ENCODE measurements around the gene RGMB. TPM values are rescaled to one million over a fixed set of nuclear protein-coding genes. Genes with fewer than 3 reads are reported as not detected.

RGMB gene
- total RNA-seq, 5 donors from 2014 or later (not counting 1 experiment from before 2014, with no cell fraction given), result 14.6 to 22.8 (median 16.8) TPM

DNA sequence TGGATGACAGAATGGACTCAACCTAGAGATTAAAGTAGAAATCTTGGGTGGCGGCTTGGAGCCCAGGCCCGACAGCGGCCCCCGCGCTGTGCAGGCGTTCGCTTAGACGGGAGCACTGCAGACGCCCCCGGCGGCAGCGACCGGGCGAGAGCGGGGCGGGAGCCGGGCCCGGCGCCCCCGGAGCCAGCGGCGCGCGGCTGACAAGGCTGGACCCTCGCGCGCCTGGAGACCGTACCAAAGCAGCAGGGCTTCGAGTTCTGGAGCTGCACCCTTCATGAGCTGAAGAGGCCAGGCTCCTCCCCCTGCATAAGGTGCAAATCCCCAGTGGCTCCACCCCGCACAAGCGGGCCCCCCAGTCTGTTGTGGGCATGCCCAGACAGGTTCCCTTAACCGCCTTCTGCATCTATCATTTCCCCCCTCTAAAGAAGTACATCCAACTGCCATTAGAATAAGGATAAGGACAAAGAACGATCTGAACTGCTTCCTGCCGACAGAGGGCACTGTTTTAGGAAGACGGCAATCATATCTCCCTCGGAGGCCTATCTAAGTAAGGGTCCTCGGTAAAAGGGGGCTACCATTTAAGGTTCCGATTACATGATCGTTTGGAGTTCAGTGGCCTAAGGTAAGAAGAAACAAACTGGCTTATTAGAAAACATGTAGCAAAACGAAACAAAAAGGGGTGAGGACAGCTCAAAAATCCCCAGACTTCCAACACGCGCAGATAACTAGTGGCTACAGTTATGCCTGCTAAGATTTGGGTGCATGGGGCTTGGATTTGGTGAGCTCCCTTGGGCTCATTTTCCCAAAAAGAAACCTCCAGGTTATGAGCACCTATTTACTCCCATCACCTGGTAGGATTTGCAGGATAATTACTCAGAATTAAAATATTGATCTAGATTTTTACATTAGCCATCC is 66.3 kb downstream of the RGMB start:
- Mint-ChIP-seq H3K36me3 (peaks cover 11% of the 10 kb centered on the region), H3K9me3 (peaks cover 0 to 4% (median 0%) of the 10 kb centered on the region in 3 donors), H3K4me1 (peaks cover 2 to 4% (median 4%) of the 10 kb centered on the region in 3 donors), H3K27ac (no peak overlapping the region), H3K4me3 (peak overlapping the region in 2 of 3 donors; percentile 8 to 22), H3K27me3 (no peaks in the 10 kb centered on the region)
- no peaks in the 10 kb centered on the region for H3K27me3 ChIP-seq (replicated peaks in 1 of 2; ENCODE audit: control insufficient read depth in 2 of 2, extremely low read depth in 1 of 2, insufficient read depth in 2 of 2, low read length in 1 of 2)
- no peak overlapping the region for H3K27ac ChIP-seq (ENCODE audit: low read length)
- no peaks in the 10 kb centered on the region for H3K9me3 ChIP-seq
- CTCF ChIA-PET, result interaction anchor here in 1 of 2 donors (1.7 kb wide), 1 partner anchor 1608 kb away, joined by 7 read pairs; no protein-coding TSS in a partner anchor
- no peaks in the 10 kb centered on the region for H3K4me1 ChIP-seq (ENCODE audit: control insufficient read depth in 1 of 2, extremely low read depth in 1 of 2, insufficient read depth in 2 of 2, low read length in 2 of 2)
- H3K36me3 ChIP-seq (ENCODE audit: control insufficient read depth in 2 of 2, extremely low read depth in 1 of 2, insufficient read depth in 1 of 2, low read length in 1 of 2), result no peaks in the 10 kb centered on the region
- POLR2A ChIA-PET, result interaction anchor here (0.5 to 0.7 kb wide), 3 partner anchors 15 to 1775 kb away, joined by 5 to 10 read pairs (median 7); no protein-coding TSS in a partner anchor
- WGBS (ENCODE audit: insufficient coverage), result 67% methylated on average over 34 of the region's 42 CpGs
- DNase-seq (peak in 1 of 35 experiments; percentile 26), ATAC-seq (replicated peaks in 1 of 4) (peak in 1 of 4 experiments; percentile 37)
- H3K4me3 ChIP-seq (ENCODE audit: control insufficient read depth in 1 of 2, extremely low read depth in 1 of 2, low read length in 1 of 2), result no peak overlapping the region

DNA sequence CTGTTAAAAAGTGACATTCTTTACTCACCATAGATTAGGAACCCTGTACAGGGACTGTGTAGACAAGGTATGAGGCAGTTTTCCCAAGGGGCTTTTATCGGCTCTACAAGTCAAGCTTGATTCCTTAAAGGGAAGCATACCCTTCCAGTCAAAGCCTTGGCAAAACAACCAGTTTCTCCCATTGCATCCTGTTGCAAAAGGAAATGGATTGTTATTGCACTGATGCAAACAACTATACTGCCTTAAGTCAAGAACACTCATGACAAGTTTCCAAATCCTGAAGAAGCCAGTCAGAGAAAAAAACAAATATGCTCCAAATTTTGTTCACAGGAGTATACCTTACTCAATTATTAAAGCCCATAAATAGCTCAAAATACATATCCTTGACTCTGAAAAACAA is 67.5 kb downstream of the RGMB start:
- Histone ChIP-seq H3K27me3 (replicated peaks in 1 of 2; ENCODE audit: control insufficient read depth in 2 of 2, extremely low read depth in 1 of 2, insufficient read depth in 2 of 2, low read length in 1 of 2) (no peaks in the 10 kb centered on the region), H3K27ac (ENCODE audit: low read length) (no peak overlapping the region), H3K36me3 (ENCODE audit: control insufficient read depth in 2 of 2, extremely low read depth in 1 of 2, insufficient read depth in 1 of 2, low read length in 1 of 2) (no peaks in the 10 kb centered on the region), H3K9me3 (no peaks in the 10 kb centered on the region), H3K4me3 (ENCODE audit: control insufficient read depth in 1 of 2, extremely low read depth in 1 of 2, low read length in 1 of 2) (no peak overlapping the region), H3K4me1 (ENCODE audit: control insufficient read depth in 1 of 2, extremely low read depth in 1 of 2, insufficient read depth in 2 of 2, low read length in 2 of 2) (no peaks in the 10 kb centered on the region)
- ChIA-PET POLR2A (no interaction called here), CTCF (no interaction called here)
- ATAC-seq (replicated peaks in 1 of 4), result no peak
- Mint-ChIP-seq H3K9me3 (peaks cover 0 to 4% (median 0%) of the 10 kb centered on the region in 3 donors), H3K36me3 (peaks cover 11% of the 10 kb centered on the region), H3K4me1 (peaks cover 2 to 4% (median 4%) of the 10 kb centered on the region in 3 donors), H3K4me3 (no peak overlapping the region), H3K27me3 (no peaks in the 10 kb centered on the region), H3K27ac (no peak overlapping the region)
- no CpG with 5 or more reads among the region's 1 CpG for WGBS (ENCODE audit: insufficient coverage)
- DNase-seq, result no peak

- Histone ChIP-seq H3K27ac (ENCODE audit: low read length) (no peak overlapping the region), H3K4me1 (ENCODE audit: control insufficient read depth in 1 of 2, extremely low read depth in 1 of 2, insufficient read depth in 2 of 2, low read length in 2 of 2) (no peaks in the 10 kb centered on the region), H3K4me3 (ENCODE audit: control insufficient read depth in 1 of 2, extremely low read depth in 1 of 2, low read length in 1 of 2) (no peak overlapping the region), H3K27me3 (replicated peaks in 1 of 2; ENCODE audit: control insufficient read depth in 2 of 2, extremely low read depth in 1 of 2, insufficient read depth in 2 of 2, low read length in 1 of 2) (no peaks in the 10 kb centered on the region), H3K9me3 (no peaks in the 10 kb centered on the region), H3K36me3 (ENCODE audit: control insufficient read depth in 2 of 2, extremely low read depth in 1 of 2, insufficient read depth in 1 of 2, low read length in 1 of 2) (no peaks in the 10 kb centered on the region)
- H3K4me3 Mint-ChIP-seq, result no peak overlapping the region
- H3K27me3 Mint-ChIP-seq, result no peaks in the 10 kb centered on the region
- ATAC-seq (replicated peaks in 1 of 4) (no peak), DNase-seq (no peak)
- no peaks in the 10 kb centered on the region for H3K36me3 Mint-ChIP-seq
- peaks cover 0 to 4% (median 0%) of the 10 kb centered on the region in 3 donors for H3K9me3 Mint-ChIP-seq
- 40% methylated on average over 1 of the region's 3 CpGs for WGBS (ENCODE audit: insufficient coverage)
- CTCF ChIA-PET, result no interaction called here
- peaks cover 2 to 4% (median 4%) of the 10 kb centered on the region in 3 donors for H3K4me1 Mint-ChIP-seq
- no peak overlapping the region for H3K27ac Mint-ChIP-seq
- POLR2A ChIA-PET, result interaction anchor here in 1 of 2 donors (1.1 kb wide), 1 partner anchor 24 kb away, joined by 3 read pairs; no protein-coding TSS in a partner anchor
These were observed 70.0 kb downstream of the RGMB start for GRCh38 chr5:98843481-98843880.

- no peak for ATAC-seq (replicated peaks in 1 of 4)
- WGBS (ENCODE audit: insufficient coverage), result 92% methylated on average over 3 of the region's 6 CpGs
- H3K4me1 Mint-ChIP-seq, result peaks cover under 1 to 2% (median under 1%) of the 10 kb centered on the region in 3 donors
- no peak overlapping the region for H3K4me3 Mint-ChIP-seq
- no peaks in the 10 kb centered on the region for H3K36me3 ChIP-seq (ENCODE audit: control insufficient read depth in 2 of 2, extremely low read depth in 1 of 2, insufficient read depth in 1 of 2, low read length in 1 of 2)
- no peak for DNase-seq
- no peaks in the 10 kb centered on the region for H3K9me3 ChIP-seq
- no peaks in the 10 kb centered on the region for H3K36me3 Mint-ChIP-seq
- no peak overlapping the region for H3K27ac ChIP-seq (ENCODE audit: low read length)
- ChIA-PET POLR2A (interaction anchor here in 1 of 2 donors (0.7 kb wide), 1 partner anchor 219 kb away, joined by 3 read pairs; no protein-coding TSS in a partner anchor), CTCF (no interaction called here)
- no peaks in the 10 kb centered on the region for H3K4me1 ChIP-seq (ENCODE audit: control insufficient read depth in 1 of 2, extremely low read depth in 1 of 2, insufficient read depth in 2 of 2, low read length in 2 of 2)
- H3K9me3 Mint-ChIP-seq, result peaks cover 0 to 4% (median 0%) of the 10 kb centered on the region in 3 donors
- H3K27me3 Mint-ChIP-seq, result no peaks in the 10 kb centered on the region
- H3K27me3 ChIP-seq (replicated peaks in 1 of 2; ENCODE audit: control insufficient read depth in 2 of 2, extremely low read depth in 1 of 2, insufficient read depth in 2 of 2, low read length in 1 of 2), result no peaks in the 10 kb centered on the region
- H3K4me3 ChIP-seq (ENCODE audit: control insufficient read depth in 1 of 2, extremely low read depth in 1 of 2, low read length in 1 of 2), result no peak overlapping the region
- H3K27ac Mint-ChIP-seq, result no peak overlapping the region
These were observed 71.4 kb downstream of the RGMB start for GRCh38 chr5:98844865-98845264.

DNA sequence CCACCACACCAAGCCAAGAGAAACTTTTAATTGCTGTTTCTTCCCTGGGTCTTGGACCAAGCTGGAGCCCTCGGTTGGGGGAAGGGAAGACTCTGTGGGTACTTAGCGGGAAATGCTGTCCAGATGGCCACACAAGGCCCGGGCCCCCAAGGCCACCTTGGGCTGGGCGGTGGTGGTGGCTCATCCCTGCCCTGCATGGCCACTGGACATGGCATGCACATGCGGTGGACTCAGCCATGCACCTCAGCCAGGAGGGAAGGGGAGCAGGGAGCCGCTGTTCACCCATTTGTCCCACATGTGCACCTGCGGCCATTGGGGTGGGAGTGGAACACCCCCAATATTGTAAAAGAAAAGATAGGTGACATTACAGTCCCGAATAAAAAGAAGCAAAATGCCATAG is 72.4 kb downstream of the RGMB start:
- Histone ChIP-seq H3K4me1 (ENCODE audit: control insufficient read depth in 1 of 2, extremely low read depth in 1 of 2, insufficient read depth in 2 of 2, low read length in 2 of 2) (no peaks in the 10 kb centered on the region), H3K9me3 (no peaks in the 10 kb centered on the region), H3K27me3 (replicated peaks in 1 of 2; ENCODE audit: control insufficient read depth in 2 of 2, extremely low read depth in 1 of 2, insufficient read depth in 2 of 2, low read length in 1 of 2) (no peaks in the 10 kb centered on the region), H3K4me3 (ENCODE audit: control insufficient read depth in 1 of 2, extremely low read depth in 1 of 2, low read length in 1 of 2) (no peak overlapping the region), H3K36me3 (ENCODE audit: control insufficient read depth in 2 of 2, extremely low read depth in 1 of 2, insufficient read depth in 1 of 2, low read length in 1 of 2) (no peaks in the 10 kb centered on the region), H3K27ac (ENCODE audit: low read length) (no peak overlapping the region)
- Mint-ChIP-seq H3K9me3 (peaks cover 0 to 4% (median 0%) of the 10 kb centered on the region in 3 donors), H3K27ac (no peak overlapping the region), H3K36me3 (no peaks in the 10 kb centered on the region), H3K27me3 (no peaks in the 10 kb centered on the region), H3K4me3 (no peak overlapping the region), H3K4me1 (no peaks in the 10 kb centered on the region)
- WGBS (ENCODE audit: insufficient coverage), result 80% methylated on average over 5 of the region's 8 CpGs
- ATAC-seq (replicated peaks in 1 of 4) (no peak), DNase-seq (no peak)
- ChIA-PET CTCF (no interaction called here), POLR2A (interaction anchor here in 1 of 2 donors (0.6 kb wide), 1 partner anchor 78 kb away, joined by 3 read pairs; no protein-coding TSS in a partner anchor)
